NK-92 (cell line): Measurements from ENCODE around the gene CFAP20DC.
"Not testable (repeated sequence)": the region's sequence is repeated elsewhere in the genome, so short reads cannot be mapped to it uniquely, and the experiment has no call there.

Source experiments
- DNase-seq: peaks from one replicate; lab custom pipeline; 2025; ENCODE audit not compliant: unreplicated experiment; lab: John Stamatoyannopoulos, UW

CFAP20DC gene

DNA sequence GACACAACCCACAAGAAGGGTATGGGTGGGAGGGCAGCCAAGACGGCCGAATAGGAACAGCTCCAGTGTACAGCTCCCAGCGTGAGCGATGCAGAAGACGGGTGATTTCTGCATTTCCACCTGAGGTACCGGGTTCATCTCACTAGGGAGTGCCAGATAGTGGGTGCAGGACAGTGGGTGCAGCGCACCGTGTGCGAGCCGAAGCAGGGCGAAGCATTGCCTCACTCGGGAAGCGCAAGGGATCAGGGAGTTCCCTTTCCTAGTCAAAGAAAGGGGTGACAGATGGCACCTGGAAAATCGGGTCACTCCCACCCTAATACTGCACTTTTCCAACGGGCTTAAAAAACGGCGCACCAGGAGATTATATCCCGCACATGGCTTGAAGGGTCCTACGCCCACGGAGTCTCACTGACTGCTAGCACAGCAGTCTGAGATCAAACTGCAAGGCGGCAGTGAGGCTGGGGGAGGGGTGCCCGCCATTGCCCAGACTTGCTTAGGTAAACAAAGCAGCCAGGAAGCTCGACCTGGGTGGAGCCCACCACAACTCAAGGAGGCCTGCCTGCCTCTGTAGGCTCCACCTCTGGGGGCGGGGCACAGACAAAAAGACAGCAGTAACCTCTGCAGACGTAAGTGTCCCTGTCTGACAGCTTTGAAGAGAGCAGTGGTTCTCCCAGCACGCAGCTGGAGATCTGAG is 243.1 kb downstream of the CFAP20DC start:
- DNase-seq = not testable (repeated sequence)

DNA sequence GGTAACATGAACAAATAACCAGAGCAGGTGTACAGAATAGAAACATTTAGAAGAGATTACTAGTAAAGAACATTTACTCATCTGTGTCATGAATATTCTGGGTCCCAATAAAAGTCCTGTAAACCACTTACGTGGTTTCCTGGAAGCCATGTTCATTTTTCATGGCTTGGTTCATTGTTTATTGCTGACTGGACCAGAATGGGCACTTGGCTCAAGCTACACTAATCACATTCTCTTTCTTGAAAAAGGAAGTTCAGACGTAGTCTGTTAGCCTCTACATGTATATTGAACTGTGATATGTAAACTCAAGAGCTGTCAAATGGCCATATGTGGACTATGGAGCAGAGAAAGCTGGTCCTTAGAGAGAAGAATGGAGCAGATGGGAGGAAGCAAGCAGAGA is 244.9 kb downstream of the CFAP20DC start:
- no peak for DNase-seq

DNA sequence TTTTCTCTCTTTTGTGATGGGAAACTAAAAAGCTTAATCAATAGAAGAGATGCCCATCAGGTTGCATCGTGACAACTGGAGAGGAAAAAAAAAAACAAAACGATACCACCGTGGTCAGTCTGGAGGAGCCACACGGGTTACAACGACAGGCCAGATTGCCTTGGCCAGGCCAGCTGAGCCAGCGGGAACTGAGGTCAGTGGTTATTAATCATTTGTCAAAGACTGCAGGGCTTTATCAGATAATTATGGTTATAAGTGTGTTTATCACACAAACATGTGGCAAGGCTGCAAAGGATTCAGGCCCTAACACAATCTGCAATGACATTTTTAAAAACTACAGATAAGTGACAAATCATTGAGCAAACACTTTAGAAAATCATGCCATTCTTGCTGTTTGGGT is 248.3 kb downstream of the CFAP20DC start:
- DNase-seq = no peak

DNA sequence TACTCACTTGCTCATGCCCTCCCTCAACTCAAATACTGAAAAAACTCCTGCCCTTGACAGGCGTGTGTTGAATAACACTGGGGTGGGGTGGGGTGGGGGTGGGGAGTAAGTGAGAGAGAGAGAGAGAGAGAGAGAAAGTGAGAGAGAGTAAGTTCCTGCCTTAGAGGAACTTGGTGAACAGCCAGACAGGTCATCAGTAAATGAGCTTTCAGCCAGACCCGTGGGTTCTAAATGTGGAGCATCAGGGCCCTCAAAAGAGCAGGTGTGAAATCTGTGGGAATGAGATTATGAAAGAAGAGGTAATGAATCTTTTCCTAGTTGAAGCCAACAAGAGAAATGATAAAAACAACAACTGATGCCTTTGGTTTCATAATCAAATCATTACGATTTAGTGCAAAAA is 248.9 kb downstream of the CFAP20DC start:
- DNase-seq = no peak

DNA sequence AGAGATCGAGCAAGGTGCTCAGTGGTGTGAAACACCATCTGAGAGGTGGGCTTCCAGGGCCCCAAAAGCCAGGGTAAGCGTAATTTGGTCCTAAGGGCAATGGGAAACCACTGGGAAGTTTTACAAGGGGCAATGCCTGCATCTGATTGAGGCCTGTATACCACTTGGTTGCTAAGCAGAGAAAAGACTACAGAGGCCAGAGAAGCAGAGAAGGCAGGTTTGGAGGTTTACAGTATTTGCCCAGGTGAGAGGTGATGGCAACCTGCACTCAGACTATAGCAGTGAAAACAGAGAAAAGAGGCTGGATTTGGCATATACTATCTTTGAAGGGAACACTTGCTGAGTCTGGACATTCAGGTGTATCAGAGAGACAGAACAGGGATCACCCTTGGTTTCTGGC is 249.8 kb downstream of the CFAP20DC start:
- no peak for DNase-seq

DNA sequence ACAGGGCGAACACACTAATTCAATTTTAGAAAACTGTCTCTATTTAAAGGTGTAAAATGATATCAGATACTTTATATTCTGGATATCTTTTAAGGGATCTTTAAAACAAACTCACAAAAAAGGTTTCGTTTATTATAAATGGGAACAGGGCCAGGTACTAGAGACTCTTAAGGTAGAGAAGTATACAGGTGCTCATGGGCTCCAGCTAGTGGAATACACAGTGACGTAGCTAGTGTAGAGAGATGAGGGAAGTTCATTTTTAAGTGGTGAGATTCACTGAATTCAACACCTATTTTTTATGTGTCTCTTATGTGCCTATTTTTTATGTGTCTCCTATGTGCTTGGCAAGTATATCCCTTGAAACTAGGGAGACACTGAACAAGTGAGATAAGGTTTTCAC is 250.6 kb downstream of the CFAP20DC start:
- DNase-seq = no peak

- no peak for DNase-seq
These were observed 251.5 kb downstream of the CFAP20DC start for GRCh38 chr3:58798312-58798711.

DNA sequence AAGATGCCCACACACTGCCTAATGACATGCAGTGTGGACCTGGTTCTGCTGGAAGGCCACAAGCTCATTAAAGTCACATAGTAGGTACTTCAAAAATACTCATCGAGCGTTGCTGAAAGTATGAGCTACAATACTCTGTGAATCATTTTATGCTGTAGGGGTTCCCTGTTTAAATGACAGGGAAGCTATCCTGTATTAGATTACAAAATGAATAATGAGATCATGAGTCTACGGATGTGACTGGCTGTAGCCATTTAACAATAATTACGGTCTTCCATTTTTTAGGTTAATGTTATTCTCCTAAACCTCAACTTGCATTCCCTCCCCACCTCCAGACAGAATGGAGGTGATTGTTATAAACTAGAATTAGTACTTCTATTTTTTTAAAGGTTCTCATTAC is 255.1 kb downstream of the CFAP20DC start:
- no peak for DNase-seq

DNA sequence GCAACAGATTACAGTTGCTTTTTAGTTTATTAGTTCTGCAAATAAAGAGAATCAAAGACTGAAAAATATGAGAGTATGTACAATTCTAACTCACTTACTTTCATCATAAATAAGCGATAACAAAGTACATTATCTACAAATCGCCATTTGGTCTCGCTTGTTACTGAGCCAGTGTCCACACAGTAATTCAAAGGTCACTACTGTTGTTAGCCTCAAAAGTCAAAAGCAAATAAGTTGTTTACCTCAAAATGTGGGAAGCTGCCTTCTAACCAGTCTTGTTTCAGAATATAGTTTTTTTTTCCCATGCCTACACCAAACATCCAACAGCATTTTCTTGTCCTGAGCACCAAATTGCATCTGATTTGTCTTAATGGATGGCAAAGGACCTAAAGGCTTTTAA is 255.9 kb downstream of the CFAP20DC start:
- DNase-seq = no peak

DNA sequence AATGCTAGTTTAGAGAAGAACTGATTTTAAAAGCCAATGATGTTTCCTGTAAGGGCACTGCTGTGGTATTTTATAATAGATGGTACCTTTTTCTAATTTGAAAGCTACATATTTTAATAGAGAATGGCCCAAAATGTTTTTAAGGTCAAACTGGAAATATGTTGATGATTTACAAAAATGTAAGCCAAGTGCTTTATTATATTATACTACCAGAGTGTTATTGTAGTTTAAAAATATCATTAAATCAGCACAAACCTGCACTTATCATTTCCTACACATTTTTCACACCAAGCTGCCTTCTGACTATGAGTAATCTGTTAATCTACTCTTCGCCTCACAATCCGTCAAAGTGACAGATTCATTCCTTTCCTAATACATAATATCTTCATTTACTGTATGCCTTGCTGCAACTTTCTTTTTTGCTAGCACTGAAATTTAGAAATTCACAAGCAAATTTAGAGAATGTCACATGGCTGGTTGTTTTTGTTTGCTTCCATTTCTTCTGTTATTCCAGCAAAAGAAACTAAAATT is 256.8 kb downstream of the CFAP20DC start:
- no peak for DNase-seq

DNA sequence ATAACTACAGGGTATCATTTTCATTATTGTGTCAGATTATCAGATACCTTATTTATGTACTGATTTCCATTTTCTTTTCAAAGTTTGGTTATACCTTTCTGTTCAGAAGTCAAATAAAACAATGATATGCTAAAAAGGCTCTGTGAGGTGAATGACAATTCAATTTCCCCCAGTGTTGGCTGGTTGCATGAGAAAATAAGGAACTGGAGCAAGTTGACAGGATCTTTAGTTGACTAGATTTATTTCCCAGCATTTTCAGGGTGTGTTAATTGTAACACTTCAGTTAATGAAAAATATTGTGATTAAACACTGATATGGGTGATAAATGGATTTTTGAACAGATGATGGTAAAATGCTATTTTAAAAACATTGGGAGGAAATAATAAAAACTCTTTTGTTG is 260.4 kb downstream of the CFAP20DC start:
- DNase-seq = no peak

DNA sequence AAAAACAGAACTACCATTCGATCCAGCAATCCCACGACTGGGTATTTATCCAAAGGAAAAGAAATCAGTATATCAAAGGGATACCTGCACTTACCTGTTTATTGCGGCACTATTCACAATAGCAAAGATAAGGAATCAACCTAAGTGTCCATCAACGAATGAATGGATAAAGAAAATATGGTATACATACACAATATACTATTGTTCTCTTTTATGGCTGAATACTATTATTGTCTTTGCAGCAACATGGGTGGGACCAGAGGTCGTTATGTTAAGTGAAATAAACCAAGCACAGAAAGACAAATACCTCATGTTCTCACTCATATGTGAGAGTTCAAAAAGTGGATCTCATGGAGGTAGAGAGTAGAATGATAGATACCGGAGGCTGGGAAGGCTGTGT is 264.9 kb downstream of the CFAP20DC start:
- DNase-seq = no peak

DNA sequence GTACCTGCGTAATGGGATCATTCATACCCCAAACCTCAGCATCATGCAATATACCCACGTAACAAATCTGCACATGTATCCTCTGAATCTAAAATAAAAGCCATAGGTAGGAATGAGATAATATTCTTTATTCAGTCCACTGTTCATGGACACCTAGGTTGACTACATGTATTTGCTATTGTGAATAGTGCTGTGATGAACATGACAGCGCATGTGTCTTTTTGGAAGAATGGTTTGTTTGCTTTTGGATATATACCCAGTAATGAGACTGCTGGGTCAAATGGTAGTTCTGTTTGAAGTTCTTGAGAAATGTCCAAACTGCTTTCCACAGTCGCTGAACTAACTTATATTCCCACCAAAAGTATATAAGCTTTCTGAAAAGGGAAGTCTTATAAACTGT is 265.4 kb downstream of the CFAP20DC start:
- no peak for DNase-seq

DNA sequence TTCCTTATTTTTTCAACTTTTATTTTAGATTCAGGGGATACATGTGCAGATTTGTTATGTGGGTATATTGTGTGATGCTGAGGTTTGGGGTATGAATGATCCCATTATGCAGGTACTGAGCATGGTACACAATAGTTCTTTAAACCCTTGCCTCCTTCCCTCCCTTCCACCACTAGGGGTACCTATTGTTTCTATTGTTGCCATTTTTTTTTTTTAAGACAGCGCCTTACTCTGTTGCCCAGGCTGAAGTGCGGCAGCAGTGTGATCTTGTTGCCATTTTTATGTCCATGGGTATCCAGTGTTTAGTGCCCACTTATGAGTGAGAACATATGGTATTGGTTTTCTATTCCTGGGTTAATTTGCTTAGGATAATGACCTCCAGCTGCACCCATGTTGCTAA is 266.0 kb downstream of the CFAP20DC start:
- no peak for DNase-seq

DNA sequence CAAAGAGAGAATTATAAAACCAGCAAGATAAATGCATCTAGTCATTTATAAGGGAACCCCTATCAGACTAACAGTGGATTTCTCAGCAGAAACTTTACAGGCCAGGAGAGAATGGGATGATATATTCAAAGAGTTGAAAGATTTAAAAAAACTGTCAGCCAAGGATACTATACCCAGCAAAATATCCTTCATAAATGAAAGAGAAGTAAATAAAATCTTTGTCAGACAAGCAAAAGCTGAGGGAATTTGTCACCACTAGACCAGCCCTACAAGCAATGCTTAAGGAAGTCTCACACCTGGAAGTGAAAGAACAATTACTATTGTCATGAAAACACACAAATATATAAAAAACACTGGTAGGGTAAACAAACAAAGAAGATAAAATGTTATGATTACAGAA is 269.9 kb downstream of the CFAP20DC start:
- no peak for DNase-seq

- no peak for DNase-seq
These were observed 273.6 kb downstream of the CFAP20DC start for GRCh38 chr3:58776231-58776630.

GRCh38 chr3:58772462-58772861 is 277.4 kb downstream of the CFAP20DC start:
- DNase-seq = no peak

DNA sequence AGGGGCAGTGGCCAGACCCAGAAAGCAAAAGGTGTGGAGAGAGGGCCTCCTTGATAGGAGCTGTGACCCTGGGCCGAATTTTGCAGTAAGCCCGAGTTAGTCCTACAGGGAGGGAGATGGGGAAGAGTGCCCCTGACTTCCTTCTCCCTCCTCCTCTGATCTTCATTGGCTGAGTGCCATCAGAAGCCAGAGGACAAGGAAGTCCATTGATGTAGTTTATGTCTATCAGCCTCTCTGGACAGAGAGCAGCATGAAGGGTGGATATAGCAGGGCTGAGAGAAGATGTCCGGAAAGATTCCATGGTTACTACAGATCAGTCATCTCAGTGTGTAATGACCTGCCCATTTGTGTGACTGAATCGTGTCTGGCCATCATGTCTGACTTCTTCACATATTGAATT is 280.8 kb downstream of the CFAP20DC start:
- DNase-seq = no peak

DNA sequence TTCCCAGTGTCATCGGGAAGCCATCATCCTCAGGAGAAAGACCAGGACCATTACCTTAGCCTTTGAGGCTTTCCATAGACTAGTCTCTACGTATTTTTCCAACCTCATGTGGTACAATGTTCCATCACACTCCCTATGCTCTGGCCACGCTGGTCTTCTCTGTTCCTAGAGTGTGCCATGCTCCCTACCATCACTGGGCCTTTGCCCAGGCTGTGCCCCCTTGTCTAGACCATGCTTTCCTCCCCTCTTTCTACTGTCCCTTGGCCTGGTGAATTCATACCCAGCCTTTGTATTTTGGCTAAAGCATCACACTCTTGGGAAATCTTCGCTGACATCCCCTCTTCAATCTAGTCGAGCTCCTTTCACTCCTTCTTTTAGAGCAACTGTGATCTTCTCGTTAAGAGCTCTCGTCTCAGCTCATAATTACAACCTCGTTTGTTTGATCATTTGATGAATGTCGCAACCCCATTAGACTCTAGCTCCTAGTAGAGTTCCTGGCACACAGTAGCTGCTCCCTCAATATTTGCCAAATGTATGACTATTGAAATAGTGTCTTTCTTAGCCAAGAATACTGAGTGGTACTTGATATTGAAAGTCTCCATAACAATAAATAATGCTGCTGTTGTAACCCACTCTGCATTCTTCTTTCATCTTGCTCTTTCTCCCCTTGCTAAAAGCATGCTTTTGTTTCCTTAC is 283.1 kb downstream of the CFAP20DC start:
- no peak for DNase-seq

GRCh38 chr3:58755150-58755549 is 294.7 kb downstream of the CFAP20DC start:
- no peak for DNase-seq

DNA sequence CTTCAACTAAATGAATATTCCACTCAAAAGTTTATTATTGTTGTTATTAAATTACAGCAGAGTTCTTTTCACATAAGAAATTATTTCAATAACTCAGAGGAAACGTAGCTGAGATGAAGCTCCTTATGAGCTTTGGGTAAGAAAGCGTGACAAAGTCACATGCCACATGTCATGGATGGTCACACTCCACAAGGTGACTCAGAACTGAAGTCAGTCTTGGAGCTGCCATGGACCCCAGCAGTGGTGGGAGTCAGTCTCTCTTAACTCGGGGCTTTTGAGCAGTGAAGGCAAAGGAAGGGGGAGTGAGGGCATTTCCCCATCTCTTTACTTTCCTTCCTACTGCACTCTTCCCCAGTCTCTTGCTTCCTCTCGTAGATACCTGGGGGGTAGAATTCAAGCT is 295.8 kb downstream of the CFAP20DC start:
- no peak for DNase-seq

DNA sequence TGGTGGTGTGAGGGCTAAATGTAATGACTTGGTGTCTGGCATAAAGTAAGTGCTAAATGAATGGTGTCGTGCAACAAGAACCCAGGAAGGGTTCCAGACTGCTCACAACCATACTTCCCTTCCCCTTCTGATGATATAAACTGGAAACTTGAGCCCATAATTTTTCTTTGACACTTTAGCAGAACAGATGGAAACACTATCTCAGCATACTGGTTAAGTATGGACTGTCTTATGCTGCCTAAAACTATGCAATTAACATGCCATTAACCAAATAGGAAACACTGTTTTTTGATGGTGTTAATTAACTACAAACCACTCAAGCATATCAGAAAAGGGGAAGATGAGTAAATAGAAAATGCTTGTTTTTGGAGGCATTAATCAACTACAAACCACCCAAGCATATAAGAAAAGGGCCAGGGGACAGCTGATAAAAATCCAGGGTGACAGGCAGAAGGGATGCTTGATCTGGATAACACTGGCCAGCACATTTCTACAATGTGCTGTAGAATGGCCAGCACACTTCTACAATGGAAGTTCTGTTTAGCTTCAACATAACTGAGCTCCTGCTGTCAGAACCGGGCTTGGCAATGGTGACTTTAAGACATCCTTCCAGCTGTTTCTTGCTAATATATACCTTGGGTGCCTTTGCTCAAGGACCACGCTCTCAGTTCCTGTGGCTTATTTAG is 297.8 kb downstream of the CFAP20DC start:
- DNase-seq = no peak
